HG03135 (cell line): ENCODE results near the gene KIAA0825.

Experiments used
- ATAC-seq: cut with Tn5 transposase; IDR thresholded peaks from one replicate; pipeline ENCODE4 v1.9.1; 2021; ENCODE audit warnings: mild to moderate bottlenecking, moderate library complexity; ENCODE audit not compliant: unreplicated experiment

The KIAA0825 gene

DNA sequence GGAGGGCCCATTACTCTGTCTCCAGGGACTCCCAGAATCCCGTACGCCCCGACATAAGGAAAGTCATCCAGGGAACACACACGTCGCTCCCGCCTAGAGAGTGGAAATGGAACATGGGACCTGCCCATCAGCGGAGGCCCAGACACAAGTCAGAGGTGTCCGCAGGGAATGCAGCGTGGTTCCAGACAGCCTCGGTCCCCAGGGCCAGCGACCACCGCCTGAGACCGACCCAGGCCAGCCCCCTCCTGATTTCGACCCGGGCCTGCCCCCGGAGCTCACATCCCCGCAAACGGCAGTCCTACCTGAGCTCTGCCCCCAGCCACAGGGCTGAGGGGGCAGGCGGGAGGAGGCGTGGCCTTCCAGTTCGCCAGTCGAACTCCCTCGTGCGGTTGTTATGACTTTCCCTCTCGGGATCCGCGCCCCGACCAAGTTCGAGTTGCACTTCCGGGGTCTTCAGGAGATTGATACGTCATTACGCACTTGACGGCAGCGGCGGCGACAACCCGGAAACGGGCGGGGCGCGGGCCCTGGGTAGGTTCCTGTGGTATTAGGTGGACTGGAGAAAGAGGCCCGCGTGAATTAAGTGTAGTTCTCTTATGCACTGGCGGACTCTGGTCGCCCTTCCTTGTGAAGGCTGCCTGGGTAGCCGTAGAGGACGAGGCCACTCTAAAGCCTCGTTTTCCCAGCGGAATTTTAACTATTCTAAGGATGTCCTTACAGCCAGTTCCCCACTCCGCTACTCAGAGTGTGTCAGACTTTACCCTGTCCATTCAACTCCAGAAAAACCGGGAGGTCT, 507.0 kb downstream of the KIAA0825 start:
- peak; percentile 100 for ATAC-seq

- no peak for ATAC-seq
Observed at GRCh38 chr5:94103514-94104245, 514.7 kb downstream of the KIAA0825 start.
